ENCODE measurements around the gene CDK3. TPM values are rescaled to one million over a fixed set of nuclear protein-coding genes. Genes with fewer than 3 reads are reported as not detected.

The CDK3 gene
- total RNA-seq, 4 donors from 2014 or later, result 5.4 to 24.6 (median 16.9) TPM; not detected in 1

GRCh38 chr17:76014100-76014924 is 13.7 kb downstream of the CDK3 start:
- DNase-seq, result peak; percentile 80
- Histone ChIP-seq H3K27ac (peak overlapping the region in 1 of 4 donors; percentile 10), H3K4me3 (no peak overlapping the region), H3K36me3 (no peaks in the 10 kb centered on the region), H3K4me1 (peaks cover 0 to 7% (median 3%) of the 10 kb centered on the region in 4 donors), H3K27me3 (no peaks in the 10 kb centered on the region), H3K9me3 (no peaks in the 10 kb centered on the region)
- in situ Hi-C loops (cut with MboI; ENCODE audit: low pct_ligation_motif_present in 1 of 4, low pct_unique_long_range_greater_than_20kb in 1 of 4, low sequenced_read_pairs in 3 of 4) (loop anchor here in 3 of 4 donors (10.0 to 25.0 kb wide), 2 partner anchors 270 to 273 kb away; no protein-coding TSS in a partner anchor), intact Hi-C loops (cut with DNase I; ENCODE audit: low total_unique reads) (loop anchor here (10.0 kb wide), 1 partner anchor 60 kb away; the partner anchor contains the start of genes GALR2, SRP68 and ZACN)
- no peak for TF ChIP-seq POLR2AphosphoS5 (IDR thresholded peaks at IDR 0.05)
- TF ChIP-seq EP300 (IDR thresholded peaks at IDR 0.05; ENCODE audit: low read depth), result no peak
- peak; percentile 94 to 99 (median 97) for TF ChIP-seq CTCF (IDR thresholded peaks at IDR 0.05)
- WGBS, 2 donors (ENCODE audit: low coverage in 1 of 2), result 24% methylated on average over 19 of the region's 19 CpGs; no CpG with 5 or more reads in 1 of the 2 donors

GRCh38 chr17:76014925-76015261 is 14.2 kb downstream of the CDK3 start:
- in situ Hi-C loops (cut with MboI; ENCODE audit: low pct_ligation_motif_present in 1 of 4, low pct_unique_long_range_greater_than_20kb in 1 of 4, low sequenced_read_pairs in 3 of 4), result loop anchor here in 3 of 4 donors (10.0 to 25.0 kb wide), 2 partner anchors 270 to 272 kb away; no protein-coding TSS in a partner anchor
- Histone ChIP-seq H3K9me3 (no peaks in the 10 kb centered on the region), H3K36me3 (no peaks in the 10 kb centered on the region), H3K27ac (no peak overlapping the region), H3K4me1 (peaks cover 0 to 7% (median 3%) of the 10 kb centered on the region in 4 donors), H3K4me3 (no peak overlapping the region), H3K27me3 (no peaks in the 10 kb centered on the region)
- no peak for TF ChIP-seq CTCF (IDR thresholded peaks at IDR 0.05)
- no peak for TF ChIP-seq POLR2AphosphoS5 (IDR thresholded peaks at IDR 0.05)
- no peak for TF ChIP-seq POLR2A (IDR thresholded peaks at IDR 0.05)
- no peak for TF ChIP-seq EP300 (IDR thresholded peaks at IDR 0.05; ENCODE audit: low read depth)
- intact Hi-C loops (cut with DNase I; ENCODE audit: low total_unique reads), result loop anchor here (10.0 kb wide), 1 partner anchor 60 kb away; the partner anchor contains the start of genes GALR2, SRP68 and ZACN
- DNase-seq, result no peak
- 81% methylated on average over 16 of the region's 26 CpGs; no CpG with 5 or more reads in 1 of the 2 donors for WGBS, 2 donors (ENCODE audit: low coverage in 1 of 2)

- no peaks in the 10 kb centered on the region for H3K27me3 ChIP-seq
- TF ChIP-seq EP300 (IDR thresholded peaks at IDR 0.05; ENCODE audit: low read depth), result no peak
- TF ChIP-seq POLR2AphosphoS5 (IDR thresholded peaks at IDR 0.05), result no peak
- TF ChIP-seq POLR2A (IDR thresholded peaks at IDR 0.05), result no peak
- TF ChIP-seq CTCF (IDR thresholded peaks at IDR 0.05), result no peak
- no peaks in the 10 kb centered on the region for H3K36me3 ChIP-seq
- in situ Hi-C loops (cut with MboI; ENCODE audit: low pct_ligation_motif_present in 1 of 4, low pct_unique_long_range_greater_than_20kb in 1 of 4, low sequenced_read_pairs in 3 of 4) (loop anchor here in 3 of 4 donors (10.0 to 25.0 kb wide), 2 partner anchors 267 to 270 kb away; no protein-coding TSS in a partner anchor), intact Hi-C loops (cut with DNase I; ENCODE audit: low total_unique reads) (loop anchor here (10.0 kb wide), 1 partner anchor 57 kb away; the partner anchor contains the start of genes GALR2, SRP68 and ZACN)
- H3K4me1 ChIP-seq, result peaks cover 0 to 7% (median 3%) of the 10 kb centered on the region in 4 donors
- no peak overlapping the region for H3K4me3 ChIP-seq
- no peaks in the 10 kb centered on the region for H3K9me3 ChIP-seq
- DNase-seq, result no peak
- WGBS, 2 donors (ENCODE audit: low coverage in 1 of 2), result 89 to 90% methylated on average over 2 to 21 of the region's 21 CpGs
- no peak overlapping the region for H3K27ac ChIP-seq
Observed at GRCh38 chr17:76017481-76018339, 17.1 kb downstream of the CDK3 start.
